Psoas muscle (tissue), 8 donors: Measurements from ENCODE around the gene VAV3. TPM values are rescaled to one million over a fixed set of nuclear protein-coding genes. Genes with fewer than 3 reads are reported as not detected.

ENCODE experiments used
- ATAC-seq, 4 donors: fragments of 200-7000 bp; cut with Tn5 transposase; one replicate each; pipeline ENCODE4 v1.9.1; 2020; ENCODE audit warnings: moderate library complexity in 3 of 4, mild to moderate bottlenecking in 2 of 4
- DNase-seq, 2 donors: peaks; one replicate each; pipeline ENCODE4 v3.0.0-alpha.2; 2020
- H3K27ac ChIP-seq: fragments of 200-600 bp; one replicate; pipeline ENCODE4 v1.8.0; 2022
- H3K27me3 ChIP-seq, 3 donors: fragments of 200-600 bp in 1 of 3; one replicate each; pipeline versions ENCODE4 v1.6.1 to v1.8.0; 2013 to 2022; ENCODE audit warnings: low read length in 2 of 3, mild to moderate bottlenecking in 2 of 3, moderate library complexity in 1 of 3; ENCODE audit not compliant: insufficient read depth in 3 of 3
- H3K36me3 ChIP-seq, 2 donors: fragments of 200-600 bp in 1 of 2; one replicate each; pipeline versions ENCODE4 v1.6.1 to v1.8.0; 2013 to 2022; ENCODE audit warnings: low read depth in 1 of 2, mild to moderate bottlenecking in 1 of 2, moderate library complexity in 1 of 2; ENCODE audit not compliant: insufficient read depth in 1 of 2
- H3K4me1 ChIP-seq: fragments of 200-600 bp; one replicate; pipeline ENCODE4 v1.8.0; 2022
- H3K4me3 ChIP-seq: fragments of 200-600 bp; one replicate; pipeline ENCODE4 v1.8.0; 2022; ENCODE audit warnings: mild to moderate bottlenecking
- H3K9me3 ChIP-seq: fragments of 200-600 bp; one replicate; pipeline ENCODE4 v1.8.0; 2022
- CTCF ChIP-seq: fragments of 200-600 bp; IDR thresholded peaks from one replicate; pipeline ENCODE4 v1.8.0; 2022; ENCODE audit warnings: antibody characterized with exemption
- WGBS, 3 donors: extraction: QIAGEN DNeasy Blood & Tissue Kit; methylation state at CpG; one replicate each; pipeline versions ENCODE4 v1.1.6 to v1.1.7; 2013; 5-methylcytosine and 5-hydroxymethylcytosine counted together
- intact Hi-C, 2 donors: fragments of 100-400 bp; cut with DNase I; formaldehyde crosslinking; loops; one replicate each; pipeline versions ENCODE4 v1.11.0 to v1.14.2; 2022
- polyA plus RNA-seq, 3 donors: library from polyadenylated mRNA; stranded (reverse); fragments of 200-250 nt; gene quantifications; one replicate each; pipeline ENCODE4 v1.2.3, GENCODE V29; 2013
- total RNA-seq, 4 donors: library from RNA; stranded (reverse); fragmentation: NEBNext Ultra II Directional in 2 of 4; extraction: Animal tissue kit (Norgen Biotek cat#: 25700) in 2 of 4; gene quantifications; one replicate each; pipeline versions ENCODE4 v1.2.1 to v1.2.4, GENCODE V29; 2021 to 2023
- donor health status: healthy with polysubstance abuse.
- donor health status: DM: no; HTN: no; CAD: no; lungs with moderate emphysema.
- donor health status: Bipolar disorder and iron deficiency.
- donor health status: healthy.
- donor health status: DM: yes; HTN: yes; CAD: no.
- donor health status: DM: no; HTN: no; CAD: no.
- donor health status: DM: no; HTN: no; CAD: no.
- donor health status: DM: yes; HTN: yes; CAD: no.

Gene VAV3
- total and polyA plus RNA-seq, 7 donors = 0.28 to 1.7 (median 0.72) TPM

GRCh38 chr1:107785496-107786202 lies 179.3 kb downstream of the VAV3 start:
- no peaks in the 10 kb centered on the region for H3K9me3 ChIP-seq
- no peak overlapping the region for H3K4me3 ChIP-seq
- ATAC-seq = no peak
- TF ChIP-seq CTCF = no peak
- H3K36me3 ChIP-seq = no peaks in the 10 kb centered on the region
- no peaks in the 10 kb centered on the region for H3K27me3 ChIP-seq
- 83 to 90% (median 87%) methylated on average over 3 of the region's 3 CpGs for whole genome bisulfite sequencing, 3 donors
- no peaks in the 10 kb centered on the region for H3K4me1 ChIP-seq
- DNase-seq = no peak
- no peak overlapping the region for H3K27ac ChIP-seq
- intact Hi-C loops = no loop called here

GRCh38 chr1:107782217-107782845 lies 182.6 kb downstream of the VAV3 start:
- no peak for DNase-seq
- no peaks in the 10 kb centered on the region for H3K4me1 ChIP-seq
- H3K4me3 ChIP-seq = no peak overlapping the region
- no peaks in the 10 kb centered on the region for H3K36me3 ChIP-seq
- intact Hi-C loops = loop anchor here (1.0 to 2.0 kb wide), 2 partner anchors 342 to 343 kb away; no protein-coding TSS in a partner anchor
- H3K9me3 ChIP-seq = no peaks in the 10 kb centered on the region
- TF ChIP-seq CTCF = peak; percentile 77
- peak in 1 of 4 donors; percentile 68 for ATAC-seq
- no peak overlapping the region for H3K27ac ChIP-seq
- 15 to 27% (median 20%) methylated on average over 6 of the region's 6 CpGs for WGBS, 3 donors
- H3K27me3 ChIP-seq = no peaks in the 10 kb centered on the region

GRCh38 chr1:107781245-107781644 lies 183.7 kb downstream of the VAV3 start:
- no peak for TF ChIP-seq CTCF
- H3K4me3 ChIP-seq = no peak overlapping the region
- no peak for DNase-seq
- no peak for ATAC-seq
- no peak overlapping the region for H3K27ac ChIP-seq
- intact Hi-C loops = no loop called here
- no peaks in the 10 kb centered on the region for H3K36me3 ChIP-seq
- H3K4me1 ChIP-seq = no peaks in the 10 kb centered on the region
- H3K27me3 ChIP-seq = no peaks in the 10 kb centered on the region
- 88 to 93% (median 92%) methylated on average over 2 of the region's 2 CpGs for WGBS, 3 donors
- H3K9me3 ChIP-seq = no peaks in the 10 kb centered on the region

- no peaks in the 10 kb centered on the region for H3K4me1 ChIP-seq
- H3K9me3 ChIP-seq = no peaks in the 10 kb centered on the region
- H3K4me3 ChIP-seq = no peak overlapping the region
- TF ChIP-seq CTCF = no peak
- no peak for DNase-seq
- 79 to 88% (median 83%) methylated on average over 3 of the region's 3 CpGs for WGBS, 3 donors
- ATAC-seq = no peak
- no peaks in the 10 kb centered on the region for H3K36me3 ChIP-seq
- intact Hi-C loops = no loop called here
- H3K27me3 ChIP-seq = no peaks in the 10 kb centered on the region
- H3K27ac ChIP-seq = no peak overlapping the region
Observed at GRCh38 chr1:107777664-107778047, 187.3 kb downstream of the VAV3 start.
